Measurements from ENCODE around the gene KLC1. TPM values are rescaled to one million over a fixed set of nuclear protein-coding genes. Genes with fewer than 3 reads are reported as not detected.

Gene KLC1
- total RNA-seq: 243 and 249 TPM in 2 replicates
- total RNA-seq (2013): 84.9 TPM
- polyA plus RNA-seq: 102 and 123 TPM in 2 replicates
- polyA minus RNA-seq: 173 and 175 TPM in 2 replicates

- H3K4me3 ChIP-seq (ENCODE audit: control extremely low read depth in 1 of 5, extremely low read depth in 1 of 5, insufficient read depth in 1 of 5, low read depth in 2 of 5, low read length in 4 of 5): peak within 1 kb of the TSS; percentile 66 to 86 (median 75)
- ATAC-seq (ENCODE audit: low read depth) (peak; percentile 74), DNase-seq (peak; percentile 90)
- Mint-ChIP-seq H3K4me3 (peak within 1 kb of the TSS; percentile 88), H3K9me3 (ENCODE audit: insufficient read depth) (no peaks in the 10 kb centered on the region), H3K4me1 (peaks cover 55% of the 10 kb centered on the region), H3K27me3 (no peaks in the 10 kb centered on the region), H3K27ac (peak within 1 kb of the TSS; percentile 95)
- peak within 1 kb of the TSS; percentile 99 for H3K4me2 ChIP-seq (replicated peaks; ENCODE audit: low read depth, low read length, poor library complexity, severe bottlenecking)
- intact Hi-C loops (cut with micrococcal nuclease): loop anchor here (1.0 to 5.0 kb wide), 5 partner anchors 50 to 242 kb away; partner anchors contain the start of genes BAG5, COA8, MARK3 and XRCC3
- WGBS (ENCODE audit: insufficient coverage): under 1% methylated on average over 97 of the region's 97 CpGs
- peak within 1 kb of the TSS; percentile 73 to 83 for H3K27ac ChIP-seq (ENCODE audit: low read length in 2 of 2)
- no peaks in the 10 kb centered on the region for H3K9me3 ChIP-seq (ENCODE audit: control extremely low read depth in 1 of 3, control insufficient read depth in 2 of 3, insufficient read depth in 1 of 3, low read length in 2 of 3)
- peaks cover 41 to 46% of the 10 kb centered on the region in 2 donors for H3K4me1 ChIP-seq (ENCODE audit: control insufficient read depth in 2 of 2, insufficient read depth in 2 of 2, low read length in 2 of 2)
- H3K79me2 ChIP-seq (ENCODE audit: control insufficient read depth, insufficient read depth, low read length): peaks cover 56% of the 10 kb centered on the region
- H3K36me3 ChIP-seq (replicated peaks in 1 of 2; ENCODE audit: control extremely low read depth in 1 of 2, control insufficient read depth in 1 of 2, extremely low read depth in 1 of 2, insufficient read depth in 2 of 2, low read length in 1 of 2): no peaks in the 10 kb centered on the region
- peak within 1 kb of the TSS; percentile 90 for H3K9ac ChIP-seq (ENCODE audit: low read length)
- H2AFZ ChIP-seq (ENCODE audit: insufficient read depth, low read depth, low read length, poor library complexity, severe bottlenecking): peak within 1 kb of the TSS; percentile 92
- no peaks in the 10 kb centered on the region for H3K27me3 ChIP-seq (replicated peaks in 1 of 4; ENCODE audit: control extremely low read depth in 1 of 4, control insufficient read depth in 3 of 4, insufficient read depth in 4 of 4, low read length in 3 of 4)
- no peak for TF ChIP-seq EZH2 (IDR thresholded peaks at IDR 0.05; ENCODE audit: borderline replicate concordance, insufficient read depth, low read depth, low read length, poor library complexity, severe bottlenecking)
- TF ChIP-seq CTCF (IDR thresholded peaks at IDR 0.05): no peak
- ChIA-PET POLR2A (interaction anchor here (0.7 to 1.1 kb wide), 3 partner anchors 62 to 295 kb away, joined by 3 to 5 read pairs (median 5); partner anchors contain the start of gene EIF5), CTCF (no interaction called here)
- peaks cover 34% of the 10 kb centered on the region for H4K20me1 ChIP-seq (ENCODE audit: control insufficient read depth, insufficient read depth, low read length, poor library complexity, severe bottlenecking)
Measured at GRCh38 chr14:103628684-103629502, at the start of gene KLC1. TSS of gene KLC1 (plus strand) at chr14:103629211. CDS start at chr14:103654565, 25,354 bp downstream.

- Mint-ChIP-seq H3K4me1 (no peaks in the 10 kb centered on the region), H3K4me3 (no peak overlapping the region), H3K27me3 (no peaks in the 10 kb centered on the region), H3K27ac (no peak overlapping the region), H3K9me3 (ENCODE audit: insufficient read depth) (no peaks in the 10 kb centered on the region)
- H3K79me2 ChIP-seq (ENCODE audit: control insufficient read depth, insufficient read depth, low read length): no peaks in the 10 kb centered on the region
- ChIA-PET POLR2A (no interaction called here), CTCF (no interaction called here)
- DNase-seq (no peak), ATAC-seq (ENCODE audit: low read depth) (no peak)
- H3K4me2 ChIP-seq (replicated peaks; ENCODE audit: low read depth, low read length, poor library complexity, severe bottlenecking): no peak overlapping the region
- no peak overlapping the region for H3K27ac ChIP-seq (ENCODE audit: low read length in 2 of 2)
- H3K36me3 ChIP-seq (replicated peaks in 1 of 2; ENCODE audit: control extremely low read depth in 1 of 2, control insufficient read depth in 1 of 2, extremely low read depth in 1 of 2, insufficient read depth in 2 of 2, low read length in 1 of 2): peaks cover 0 to 17% of the 10 kb centered on the region in 2 experiments
- no peaks in the 10 kb centered on the region for H3K27me3 ChIP-seq (replicated peaks in 1 of 4; ENCODE audit: control extremely low read depth in 1 of 4, control insufficient read depth in 3 of 4, insufficient read depth in 4 of 4, low read length in 3 of 4)
- no peak overlapping the region for H3K9ac ChIP-seq (ENCODE audit: low read length)
- H3K4me3 ChIP-seq (ENCODE audit: control extremely low read depth in 1 of 5, extremely low read depth in 1 of 5, insufficient read depth in 1 of 5, low read depth in 2 of 5, low read length in 4 of 5): no peak overlapping the region
- intact Hi-C loops (cut with micrococcal nuclease): no loop called here
- H2AFZ ChIP-seq (ENCODE audit: insufficient read depth, low read depth, low read length, poor library complexity, severe bottlenecking): no peak overlapping the region
- H3K9me3 ChIP-seq (ENCODE audit: control extremely low read depth in 1 of 3, control insufficient read depth in 2 of 3, insufficient read depth in 1 of 3, low read length in 2 of 3): no peaks in the 10 kb centered on the region
- WGBS (ENCODE audit: insufficient coverage): 93% methylated on average over 7 of the region's 11 CpGs
- TF ChIP-seq EZH2 (IDR thresholded peaks at IDR 0.05; ENCODE audit: borderline replicate concordance, insufficient read depth, low read depth, low read length, poor library complexity, severe bottlenecking) (no peak), CTCF (IDR thresholded peaks at IDR 0.05) (no peak)
- no peaks in the 10 kb centered on the region for H3K4me1 ChIP-seq (ENCODE audit: control insufficient read depth in 2 of 2, insufficient read depth in 2 of 2, low read length in 2 of 2)
- H4K20me1 ChIP-seq (ENCODE audit: control insufficient read depth, insufficient read depth, low read length, poor library complexity, severe bottlenecking): peaks cover 7% of the 10 kb centered on the region
Measured at GRCh38 chr14:103581206-103581605, 47.8 kb upstream of the KLC1 start.

Measured in B cell (primary cell).